AG04450 (cell line): ENCODE results near the gene LECT2. TPM values are rescaled to one million over a fixed set of nuclear protein-coding genes. Genes with fewer than 3 reads are reported as not detected.

Experiments used
- CTCF ChIA-PET: fragments of 300-600, 350-600 bp; formaldehyde crosslinking; extraction: SDS; loops from one replicate; lab custom pipeline; 2022; ENCODE audit warnings: antibody characterized with exemption, inconsistent platforms; lab: Charles Lee
- POLR2A ChIA-PET: fragments of 350-600 bp; formaldehyde crosslinking; extraction: SDS; loops from one replicate; lab custom pipeline; 2021; ENCODE audit warnings: antibody characterized with exemption, inconsistent platforms; lab: Yijun Ruan, JAX
- DNase-seq: peaks from one replicate; pipeline ENCODE4 v3.0.0-alpha.2; 2011; ENCODE audit warnings: low read depth, low spot score
- H3K27ac ChIP-seq: one replicate; pipeline ENCODE4 v1.5.1; 2012; ENCODE audit warnings: low read depth, low read length, control low read depth
- H3K27me3 ChIP-seq: one replicate; pipeline ENCODE4 v1.6.0; 2012; ENCODE audit warnings: low read length; ENCODE audit not compliant: control insufficient read depth, insufficient read depth
- H3K4me3 ChIP-seq: 2 replicates; pipeline ENCODE4 v1.5.1; 2011; ENCODE audit warnings: mild to moderate bottlenecking, low read depth, low read length, control low read depth
- H3K9me3 ChIP-seq: 2 replicates; pipeline ENCODE4 v1.5.1; 2012; ENCODE audit warnings: low read length; ENCODE audit not compliant: control insufficient read depth, insufficient read depth
- polyA plus RNA-seq: library from polyadenylated mRNA; depleted of rRNA; stranded (reverse); fragments of >200 nt; gene quantifications from 2 replicates; pipeline ENCODE4 v1.2.3, GENCODE V29; 2011
- TF ChIP-seq, protein P1 (sequence below): IDR thresholded peaks from 2 replicates; pipeline ENCODE4 v1.5.1; 2011; ENCODE audit warnings: low read depth, low read length, control low read depth, inconsistent platforms

Gene LECT2
- polyA plus RNA-seq, 1 experiment: not detected

DNA sequence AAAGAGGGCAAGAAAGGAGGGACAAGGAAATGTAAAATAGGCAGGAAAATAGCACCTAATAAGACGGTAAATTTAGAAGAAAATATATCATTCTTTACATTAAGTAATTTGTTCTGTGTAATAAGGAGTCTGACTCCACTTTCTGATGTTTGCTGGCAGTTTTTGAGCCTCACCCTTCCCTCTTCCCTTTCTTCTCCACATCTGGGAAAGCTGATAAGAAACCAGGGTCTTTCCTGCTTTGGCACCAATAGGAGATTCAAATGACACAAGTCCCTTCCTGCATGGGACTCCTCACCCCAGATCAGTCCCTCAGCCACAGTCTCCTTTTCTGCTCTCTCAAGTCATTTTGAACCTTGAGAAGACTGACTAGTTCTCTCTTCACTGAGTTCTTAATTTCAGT is 31.2 kb upstream of the LECT2 start:
- ChIA-PET POLR2A (no interaction called here), CTCF (no interaction called here)
- H3K27me3 ChIP-seq: no peaks in the 10 kb centered on the region
- H3K9me3 ChIP-seq: no peaks in the 10 kb centered on the region; the same call in 1 of the 2 replicates
- no peak for DNase-seq
- H3K27ac ChIP-seq: no peak overlapping the region
- TF ChIP-seq, protein P1, sequence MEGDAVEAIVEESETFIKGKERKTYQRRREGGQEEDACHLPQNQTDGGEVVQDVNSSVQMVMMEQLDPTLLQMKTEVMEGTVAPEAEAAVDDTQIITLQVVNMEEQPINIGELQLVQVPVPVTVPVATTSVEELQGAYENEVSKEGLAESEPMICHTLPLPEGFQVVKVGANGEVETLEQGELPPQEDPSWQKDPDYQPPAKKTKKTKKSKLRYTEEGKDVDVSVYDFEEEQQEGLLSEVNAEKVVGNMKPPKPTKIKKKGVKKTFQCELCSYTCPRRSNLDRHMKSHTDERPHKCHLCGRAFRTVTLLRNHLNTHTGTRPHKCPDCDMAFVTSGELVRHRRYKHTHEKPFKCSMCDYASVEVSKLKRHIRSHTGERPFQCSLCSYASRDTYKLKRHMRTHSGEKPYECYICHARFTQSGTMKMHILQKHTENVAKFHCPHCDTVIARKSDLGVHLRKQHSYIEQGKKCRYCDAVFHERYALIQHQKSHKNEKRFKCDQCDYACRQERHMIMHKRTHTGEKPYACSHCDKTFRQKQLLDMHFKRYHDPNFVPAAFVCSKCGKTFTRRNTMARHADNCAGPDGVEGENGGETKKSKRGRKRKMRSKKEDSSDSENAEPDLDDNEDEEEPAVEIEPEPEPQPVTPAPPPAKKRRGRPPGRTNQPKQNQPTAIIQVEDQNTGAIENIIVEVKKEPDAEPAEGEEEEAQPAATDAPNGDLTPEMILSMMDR: no peak
- no peak overlapping the region for H3K4me3 ChIP-seq

DNA sequence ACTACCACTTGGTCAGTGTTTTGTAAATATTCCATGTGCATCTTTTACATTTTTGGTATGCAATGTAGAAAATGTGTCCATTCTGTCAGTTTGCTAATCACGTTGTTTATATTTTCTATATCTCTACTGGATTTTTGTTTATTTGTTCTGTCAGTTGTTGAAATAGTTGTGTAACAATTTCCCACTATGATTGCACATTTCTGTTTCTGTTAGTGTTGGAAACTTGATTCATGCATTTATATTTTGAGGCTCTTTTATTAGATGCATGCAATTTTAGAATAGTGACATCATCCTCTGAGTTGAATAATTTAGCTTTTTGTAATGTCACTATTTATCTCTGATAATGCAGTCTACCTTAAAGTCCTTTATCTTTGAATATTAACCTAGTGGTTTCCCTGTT is 25.8 kb upstream of the LECT2 start:
- H3K27me3 ChIP-seq: no peaks in the 10 kb centered on the region
- CTCF ChIA-PET: interaction anchor here (1.5 to 1.9 kb wide), 2 partner anchors 36 to 78 kb away, joined by 4 to 10 read pairs; no protein-coding TSS in a partner anchor
- H3K27ac ChIP-seq: no peak overlapping the region
- H3K4me3 ChIP-seq: no peak overlapping the region
- peaks cover 4% of the 10 kb centered on the region; the same call in 1 of the 2 replicates for H3K9me3 ChIP-seq
- TF ChIP-seq, protein P1: no peak
- no peak for DNase-seq
- POLR2A ChIA-PET: interaction anchor here (1.4 kb wide), 1 partner anchor 77 kb away, joined by 3 read pairs; no protein-coding TSS in a partner anchor

GRCh38 chr5:135979510-135979909 is 24.7 kb upstream of the LECT2 start:
- H3K27me3 ChIP-seq: no peaks in the 10 kb centered on the region
- DNase-seq: peak; percentile 83
- CTCF ChIA-PET: interaction anchor here (1.9 kb wide), 1 partner anchor 35 kb away, joined by 10 read pairs; no protein-coding TSS in a partner anchor
- H3K4me3 ChIP-seq: no peak overlapping the region
- peaks cover 4% of the 10 kb centered on the region; the same call in 1 of the 2 replicates for H3K9me3 ChIP-seq
- TF ChIP-seq, protein P1: no peak
- H3K27ac ChIP-seq: peak overlapping the region; percentile 41
- POLR2A ChIA-PET: interaction anchor here (1.0 kb wide), 1 partner anchor 79 kb away, joined by 5 read pairs; no protein-coding TSS in a partner anchor

DNA sequence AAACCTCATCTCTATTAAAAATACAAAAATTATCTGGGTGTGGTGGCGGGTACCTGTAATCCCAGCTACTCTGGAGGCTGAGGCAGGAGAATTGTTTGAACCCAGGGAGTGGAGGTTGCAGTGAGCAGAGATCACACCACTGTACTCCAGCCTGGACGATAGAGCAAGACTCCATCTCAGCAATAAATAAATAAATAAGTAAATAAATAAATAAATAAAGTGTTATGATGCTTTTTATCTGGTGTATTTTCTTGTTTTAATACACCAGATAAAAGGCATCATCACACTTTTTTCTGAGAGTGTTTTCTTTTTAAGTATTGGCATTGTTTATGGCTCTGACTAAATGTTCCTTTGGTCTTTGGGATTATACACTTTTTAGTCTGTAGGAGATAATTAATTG is 24.2 kb upstream of the LECT2 start:
- POLR2A ChIA-PET: interaction anchor here (1.0 kb wide), 1 partner anchor 79 kb away, joined by 5 read pairs; no protein-coding TSS in a partner anchor
- no peak overlapping the region for H3K4me3 ChIP-seq
- CTCF ChIA-PET: interaction anchor here (2.1 kb wide), 1 partner anchor 103 kb away, joined by 8 read pairs; no protein-coding TSS in a partner anchor
- TF ChIP-seq, protein P1: no peak
- peaks cover 4% of the 10 kb centered on the region; the same call in 1 of the 2 replicates for H3K9me3 ChIP-seq
- H3K27ac ChIP-seq: peak overlapping the region; percentile 41
- H3K27me3 ChIP-seq: no peaks in the 10 kb centered on the region
- DNase-seq: no peak

GRCh38 chr5:135978212-135978631 is 23.4 kb upstream of the LECT2 start:
- Histone ChIP-seq H3K4me3 (no peak overlapping the region), H3K27ac (no peak overlapping the region), H3K27me3 (no peaks in the 10 kb centered on the region), H3K9me3 (peaks cover 4% of the 10 kb centered on the region; the same call in 1 of the 2 replicates)
- ChIA-PET POLR2A (no interaction called here), CTCF (interaction anchor here (0.8 to 2.1 kb wide), 5 partner anchors 15 to 104 kb away, joined by 3 to 8 read pairs (median 3); no protein-coding TSS in a partner anchor)
- DNase-seq: no peak
- TF ChIP-seq, protein P1: no peak
